IPS DF 6.9 (cell line): Measurements from ENCODE around the gene C16orf74.
A peak's percentile ranks its signal among the peaks of the same experiment; 100 is the strongest.

Experiments
- DNase-seq: peaks from one replicate; pipeline ENCODE4 v3.0.0-alpha.2; 2013; ENCODE audit warnings: low read depth, low spot score
- H3K27ac ChIP-seq: one replicate; pipeline ENCODE4 v1.5.1; 2013; ENCODE audit warnings: low read length, control low read depth
- H3K27me3 ChIP-seq: 2 replicates; pipeline ENCODE4 v1.6.1; 2013; ENCODE audit warnings: mild to moderate bottlenecking, low read length; ENCODE audit not compliant: control insufficient read depth, insufficient read depth
- H3K36me3 ChIP-seq: 2 replicates; pipeline ENCODE4 v1.6.1; 2013; ENCODE audit warnings: low read length; ENCODE audit not compliant: control insufficient read depth, insufficient read depth
- H3K4me1 ChIP-seq: 2 replicates; pipeline ENCODE4 v1.6.1; 2013; ENCODE audit warnings: low read length; ENCODE audit not compliant: control insufficient read depth, insufficient read depth
- H3K4me3 ChIP-seq: 2 replicates; pipeline ENCODE4 v1.5.1; 2013; ENCODE audit warnings: mild to moderate bottlenecking, low read length
- H3K9me3 ChIP-seq: 2 replicates; pipeline ENCODE4 v1.6.1; 2013; ENCODE audit warnings: low read length, inconsistent platforms; ENCODE audit not compliant: control insufficient read depth, insufficient read depth
- WGBS: extraction: QIAGEN DNeasy Blood & Tissue Kit; methylation state at CpG from one replicate; pipeline ENCODE4 v1.1.7; 2013; ENCODE audit warnings: mixed read lengths, missing lambda C conversion rate; ENCODE audit not compliant: insufficient read length, insufficient coverage; 5-methylcytosine and 5-hydroxymethylcytosine counted together

C16orf74 gene

DNA sequence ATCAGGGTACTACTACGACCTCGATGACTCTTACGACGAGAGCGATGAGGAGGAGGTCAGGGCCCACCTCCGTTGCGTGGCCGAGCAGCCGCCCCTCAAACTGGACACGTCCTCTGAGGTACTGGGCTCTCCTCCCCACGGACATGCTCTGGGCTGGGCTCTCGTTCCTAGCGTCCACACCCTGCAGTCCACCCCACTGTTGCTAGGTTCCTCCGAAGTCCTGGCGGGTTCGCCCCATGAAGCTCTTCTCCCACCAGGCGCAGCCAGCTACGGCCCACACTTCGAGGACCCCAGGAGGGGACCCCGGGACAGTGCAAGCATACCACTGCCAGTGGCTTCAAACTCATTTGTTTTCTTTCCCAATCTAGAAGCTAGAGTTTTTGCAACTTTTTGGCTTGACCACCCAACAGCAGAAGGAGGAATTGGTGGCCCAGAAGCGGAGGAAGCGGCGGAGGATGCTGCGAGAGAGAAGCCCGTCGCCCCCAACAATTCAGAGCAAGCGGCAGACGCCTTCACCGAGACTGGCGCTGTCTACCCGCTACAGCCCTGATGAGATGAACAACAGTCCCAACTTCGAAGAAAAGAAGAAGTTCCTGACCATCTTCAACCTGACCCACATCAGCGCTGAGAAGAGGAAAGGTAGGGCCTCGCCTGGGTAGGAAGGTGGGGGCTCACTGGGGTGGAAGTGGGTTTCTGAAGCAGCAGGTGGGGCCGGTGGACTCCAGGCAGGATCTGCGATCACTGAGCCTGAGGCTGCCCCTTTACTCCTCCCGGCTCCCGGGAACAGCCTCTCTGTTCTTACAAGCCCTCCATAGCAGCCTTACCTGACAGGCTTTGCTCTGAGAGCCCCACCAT lies 87.7 kb downstream of the C16orf74 start:
- Histone ChIP-seq H3K27me3 (no peaks in the 10 kb centered on the region), H3K4me3 (no peak overlapping the region), H3K4me1 (no peaks in the 10 kb centered on the region), H3K27ac (no peak overlapping the region), H3K36me3 (peaks cover 68% of the 10 kb centered on the region), H3K9me3 (no peaks in the 10 kb centered on the region)
- no CpG with 5 or more reads among the region's 38 CpGs for WGBS
- no peak for DNase-seq

DNA sequence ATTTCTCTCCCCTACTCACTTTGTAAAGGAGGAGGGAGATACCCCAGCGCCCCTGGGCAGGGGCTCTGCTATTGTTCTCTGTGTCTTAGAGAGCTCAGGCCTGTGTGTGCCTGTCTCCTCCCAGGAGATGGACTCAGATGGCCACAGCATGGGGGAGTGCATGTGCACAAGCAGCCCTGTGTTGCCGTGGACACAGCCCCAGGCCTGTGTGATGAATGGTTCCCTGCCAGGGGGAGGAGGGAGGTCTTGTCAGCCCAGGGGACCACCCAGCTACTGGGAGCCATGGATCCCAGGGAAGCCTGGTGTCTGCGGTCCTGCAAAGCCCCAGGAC lies 88.4 kb downstream of the C16orf74 start:
- H3K36me3 ChIP-seq = peaks cover 69% of the 10 kb centered on the region
- no peaks in the 10 kb centered on the region for H3K4me1 ChIP-seq
- no peaks in the 10 kb centered on the region for H3K9me3 ChIP-seq
- H3K27me3 ChIP-seq = no peaks in the 10 kb centered on the region
- no CpG with 5 or more reads among the region's 3 CpGs for WGBS
- no peak for DNase-seq
- H3K4me3 ChIP-seq = no peak overlapping the region
- no peak overlapping the region for H3K27ac ChIP-seq

DNA sequence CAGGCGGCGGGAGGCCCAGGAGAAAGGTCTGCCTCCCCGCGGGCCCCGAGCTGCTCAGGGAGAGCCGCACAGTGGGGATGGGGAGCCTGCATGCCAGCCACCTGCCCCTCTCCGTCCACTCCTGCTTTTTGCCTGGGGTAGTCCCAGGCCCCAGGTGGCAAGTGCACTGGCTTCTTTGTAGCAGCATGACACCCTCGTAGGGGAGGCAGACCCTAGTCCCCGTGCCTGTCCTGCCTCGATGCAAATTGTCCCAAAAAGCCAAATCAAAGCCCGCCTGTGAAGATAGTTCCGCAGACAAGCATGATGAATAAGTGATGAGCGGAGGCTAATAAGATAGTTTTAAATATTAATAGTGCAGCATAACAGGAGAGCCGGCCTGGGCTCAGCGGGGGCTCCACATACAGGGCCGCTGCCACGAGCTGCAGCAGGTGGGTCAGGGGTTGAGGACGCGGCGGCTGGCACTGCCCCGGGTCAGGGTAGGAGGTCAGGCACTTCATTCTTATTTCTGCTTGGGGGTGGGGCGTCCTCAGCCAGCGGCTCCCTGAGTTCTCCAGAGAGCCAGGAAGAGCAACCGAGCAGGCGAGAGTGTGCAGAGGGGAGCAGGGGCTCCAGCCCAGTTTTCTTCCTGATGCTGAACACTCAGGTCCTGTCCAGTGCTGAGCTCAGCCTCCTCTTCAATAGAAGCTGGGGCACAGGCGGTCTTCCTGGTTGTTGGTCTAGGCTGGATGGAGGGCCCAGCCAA lies 89.0 kb downstream of the C16orf74 start:
- no CpG with 5 or more reads among the region's 26 CpGs for WGBS
- Histone ChIP-seq H3K27ac (no peak overlapping the region), H3K27me3 (no peaks in the 10 kb centered on the region), H3K4me1 (no peaks in the 10 kb centered on the region), H3K36me3 (peaks cover 68% of the 10 kb centered on the region), H3K4me3 (no peak overlapping the region), H3K9me3 (no peaks in the 10 kb centered on the region)
- DNase-seq = no peak

DNA sequence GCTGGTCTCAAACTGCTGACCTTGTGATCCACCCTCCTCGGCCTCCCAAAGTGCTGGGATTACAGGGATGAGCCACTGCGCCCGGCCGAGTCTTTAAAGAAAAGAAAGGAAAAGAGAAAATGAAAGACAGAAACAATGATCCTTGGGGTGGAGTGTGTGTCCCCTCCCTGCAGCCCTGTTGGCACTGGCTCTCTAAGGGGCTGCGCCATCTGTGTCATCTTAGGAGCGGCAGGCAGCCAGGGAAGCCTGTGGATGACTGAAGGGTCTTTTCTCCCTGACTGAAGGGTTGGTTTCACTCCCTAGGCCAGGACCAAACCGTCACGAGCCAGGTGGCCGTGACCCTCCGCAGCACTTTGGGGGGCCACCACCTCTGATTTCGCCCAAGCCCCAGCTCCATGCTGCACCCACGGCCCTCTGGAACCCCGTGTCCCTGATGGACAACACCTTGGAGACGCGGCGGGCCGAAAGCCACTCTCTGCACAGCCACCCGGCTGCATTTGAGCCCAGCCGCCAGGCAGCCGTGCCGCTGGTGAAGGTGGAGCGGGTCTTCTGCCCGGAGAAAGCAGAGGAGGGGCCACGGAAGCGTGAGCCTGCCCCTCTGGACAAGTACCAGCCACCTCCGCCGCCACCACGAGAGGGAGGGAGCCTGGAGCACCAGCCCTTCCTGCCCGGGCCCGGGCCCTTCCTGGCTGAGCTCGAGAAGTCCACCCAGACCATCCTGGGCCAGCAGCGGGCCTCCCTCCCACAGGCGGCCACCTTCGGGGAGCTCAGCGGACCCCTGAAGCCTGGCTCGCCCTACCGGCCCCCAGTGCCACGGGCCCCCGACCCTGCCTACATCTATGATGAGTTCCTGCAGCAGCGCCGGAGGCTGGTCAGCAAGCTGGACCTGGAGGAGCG lies 89.8 kb downstream of the C16orf74 start:
- no peaks in the 10 kb centered on the region for H3K27me3 ChIP-seq
- DNase-seq = no peak
- H3K4me3 ChIP-seq = no peak overlapping the region
- WGBS = no CpG with 5 or more reads among the region's 42 CpGs
- H3K9me3 ChIP-seq = no peaks in the 10 kb centered on the region
- H3K36me3 ChIP-seq = peaks cover 67% of the 10 kb centered on the region
- H3K27ac ChIP-seq = no peak overlapping the region
- H3K4me1 ChIP-seq = no peaks in the 10 kb centered on the region

DNA sequence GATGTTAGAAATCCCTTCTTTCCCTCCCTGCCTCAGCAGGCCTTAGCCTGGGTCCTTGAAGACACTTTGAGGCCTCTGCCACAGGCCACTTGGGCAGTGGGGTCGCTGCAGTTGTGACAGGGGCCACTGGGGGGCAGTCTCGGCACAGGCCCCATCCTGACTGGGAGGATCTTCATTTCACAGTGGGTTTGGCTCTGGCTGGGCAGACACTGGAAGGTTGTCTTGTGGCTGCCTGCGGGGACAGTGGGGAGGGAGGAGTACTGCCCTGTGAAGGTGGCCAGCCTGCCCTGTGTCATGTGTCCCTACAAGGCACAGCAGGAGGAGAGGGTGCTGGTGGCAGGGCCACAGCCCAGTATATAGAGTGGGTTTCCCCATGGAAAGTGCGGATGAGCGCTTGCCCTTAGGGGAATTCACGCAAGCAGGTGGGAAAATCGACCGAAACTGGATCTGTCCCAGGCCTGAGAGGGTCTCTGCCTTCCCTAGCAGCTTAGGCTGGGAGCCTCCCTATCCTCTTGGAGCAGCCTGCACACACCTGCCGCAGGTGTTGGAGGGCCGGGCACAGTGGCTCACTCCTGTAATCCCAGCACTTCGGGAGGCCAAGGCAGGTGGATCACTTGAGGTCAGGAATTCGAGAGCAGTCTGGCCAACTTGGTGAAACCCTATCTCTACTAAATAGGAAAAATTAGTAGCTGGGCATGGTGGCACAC lies 90.9 kb downstream of the C16orf74 start:
- Histone ChIP-seq H3K27me3 (no peaks in the 10 kb centered on the region), H3K4me1 (no peaks in the 10 kb centered on the region), H3K36me3 (peaks cover 67% of the 10 kb centered on the region), H3K9me3 (no peaks in the 10 kb centered on the region), H3K27ac (no peak overlapping the region), H3K4me3 (no peak overlapping the region)
- DNase-seq = peak; percentile 39
- no CpG with 5 or more reads among the region's 12 CpGs for WGBS

DNA sequence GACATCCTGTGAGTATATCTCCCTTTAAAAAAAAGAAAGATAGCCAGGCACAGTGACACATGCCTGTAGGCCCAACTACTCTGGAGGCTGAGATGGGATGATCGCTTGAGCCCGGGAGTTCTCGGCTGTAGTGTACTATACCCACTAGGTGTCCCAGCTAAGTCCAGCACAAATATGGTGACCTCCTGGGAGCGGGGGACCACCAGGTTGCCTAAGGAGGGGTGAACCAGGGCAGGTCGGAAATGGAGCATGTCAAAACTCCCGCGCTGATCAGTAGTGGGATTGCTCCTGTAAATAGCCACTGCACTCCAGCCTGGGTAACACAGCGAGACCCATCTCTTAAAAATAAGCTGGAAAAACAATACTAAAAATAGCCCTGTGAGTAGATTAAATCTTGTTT lies 91.6 kb downstream of the C16orf74 start:
- no peak overlapping the region for H3K4me3 ChIP-seq
- H3K27me3 ChIP-seq = no peaks in the 10 kb centered on the region
- H3K9me3 ChIP-seq = no peaks in the 10 kb centered on the region
- no peaks in the 10 kb centered on the region for H3K4me1 ChIP-seq
- H3K36me3 ChIP-seq = peaks cover 68% of the 10 kb centered on the region
- WGBS = no CpG with 5 or more reads among the region's 8 CpGs
- DNase-seq = no peak
- no peak overlapping the region for H3K27ac ChIP-seq

DNA sequence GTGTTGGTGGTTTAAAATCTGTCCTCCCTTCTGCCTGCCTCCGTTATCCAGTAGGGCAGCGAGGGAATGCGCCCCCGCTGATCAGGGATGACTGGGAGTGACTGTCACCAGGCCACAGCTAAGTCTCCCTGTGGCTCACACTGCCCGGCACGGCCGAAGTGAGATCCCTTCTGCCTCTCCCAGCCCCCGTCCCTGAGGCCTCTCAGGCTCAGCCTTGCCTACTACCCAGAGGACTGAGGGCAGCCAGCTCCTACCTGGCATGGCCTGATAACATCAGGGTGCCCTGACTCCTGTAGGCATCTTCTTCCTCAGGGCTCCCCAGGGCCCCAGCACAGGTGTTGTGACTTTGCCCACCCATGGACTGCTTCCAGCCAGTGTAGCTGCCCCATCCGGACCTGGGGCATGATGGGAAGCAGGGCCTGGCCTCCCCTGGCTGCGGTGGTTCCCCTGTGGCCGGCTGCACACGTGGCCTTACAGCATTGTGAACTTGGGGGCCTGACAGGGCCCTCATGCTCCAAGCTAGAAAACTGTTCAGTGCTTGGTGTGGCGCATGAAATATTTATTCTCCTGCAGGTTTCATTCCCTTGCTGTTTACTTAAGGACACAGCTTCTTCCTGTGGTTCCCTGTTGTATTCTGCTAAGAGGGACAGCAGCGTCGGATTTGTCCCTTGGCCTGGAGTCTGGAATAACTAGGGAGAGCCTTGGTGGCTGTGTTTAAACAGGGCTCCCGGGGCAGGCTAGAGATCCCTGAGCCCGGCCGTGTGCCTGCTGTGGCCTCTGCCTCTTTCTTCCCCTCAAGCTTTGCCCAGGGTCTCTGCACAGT lies 92.2 kb downstream of the C16orf74 start:
- DNase-seq = no peak
- no CpG with 5 or more reads among the region's 18 CpGs for WGBS
- Histone ChIP-seq H3K4me3 (no peak overlapping the region), H3K36me3 (peaks cover 69% of the 10 kb centered on the region), H3K27ac (no peak overlapping the region), H3K4me1 (no peaks in the 10 kb centered on the region), H3K9me3 (no peaks in the 10 kb centered on the region), H3K27me3 (no peaks in the 10 kb centered on the region)

DNA sequence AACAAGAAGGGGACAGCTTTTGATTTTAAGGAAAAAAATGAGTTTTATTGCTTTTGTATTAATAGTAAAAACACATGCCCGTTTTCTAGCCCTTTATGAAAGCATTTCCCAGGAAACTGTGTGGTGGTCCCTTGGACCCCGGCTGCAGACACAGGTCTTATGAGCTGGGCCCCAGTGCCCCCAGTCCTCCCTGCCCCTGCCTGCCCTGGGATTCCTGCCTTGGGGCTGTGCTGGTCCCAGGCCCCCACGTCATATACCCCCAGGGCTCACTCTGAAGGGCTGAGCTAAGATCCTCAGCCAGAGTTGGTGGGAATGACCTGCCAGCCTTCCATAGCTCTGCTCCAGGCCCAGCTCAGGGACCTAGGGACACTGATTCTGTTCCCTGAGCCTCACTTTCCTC lies 92.9 kb downstream of the C16orf74 start:
- peaks cover 65% of the 10 kb centered on the region for H3K36me3 ChIP-seq
- H3K4me1 ChIP-seq = no peaks in the 10 kb centered on the region
- no peaks in the 10 kb centered on the region for H3K9me3 ChIP-seq
- DNase-seq = no peak
- H3K27me3 ChIP-seq = no peaks in the 10 kb centered on the region
- WGBS = no CpG with 5 or more reads among the region's 3 CpGs
- no peak overlapping the region for H3K27ac ChIP-seq
- H3K4me3 ChIP-seq = no peak overlapping the region
